Endothelial cell of umbilical vein (primary cell): ENCODE measurements around the gene GALNT14. TPM values are rescaled to one million over a fixed set of nuclear protein-coding genes. Genes with fewer than 3 reads are reported as not detected.

ENCODE experiments used
- BruUV-seq: library from RNA; stranded (reverse); fragments of 400-500 nt; replicated peaks from 2 replicates; lab custom pipeline; 2021; lab: Mats Ljungman, UMichigan
- CTCF ChIA-PET: fragments of 300-600, 350-600 bp; sonication (Branson Sonifier 250); formaldehyde crosslinking; loops from one replicate; lab custom pipeline; 2021; ENCODE audit warnings: antibody characterized with exemption, inconsistent platforms; lab: Charles Lee
- POLR2A ChIA-PET: fragments of 300-600, 350-600 bp; sonication (Branson Sonifier 250); formaldehyde crosslinking; loops from one replicate; lab custom pipeline; 2021; ENCODE audit warnings: antibody characterized with exemption, inconsistent platforms; lab: Charles Lee
- DNase-seq: peaks from one replicate; pipeline ENCODE4 v3.0.0-alpha.2; 2011; ENCODE audit warnings: low read depth, low spot score
- FAIRE-seq: peaks from 2 replicates; lab custom pipeline; 2011; peaks lifted over from hg19 to GRCh38; lab: Jason Lieb, UNC
- H2AFZ ChIP-seq: 2 replicates; pipeline ENCODE4 v1.6.0; 2012; ENCODE audit warnings: low read depth, low read length, control low read depth, inconsistent platforms
- H3K27ac ChIP-seq: 2 replicates; pipeline ENCODE4 v1.5.1; 2011; ENCODE audit warnings: low read depth, mild to moderate bottlenecking, control low read depth, low read length, moderate library complexity; ENCODE audit not compliant: insufficient read depth
- H3K27me3 ChIP-seq, 2 experiments: 2 replicates each; pipeline versions ENCODE4 v1.6.0 to v1.6.1; 2011; ENCODE audit warnings: low read length in 2 of 2, mixed read lengths in 1 of 2; ENCODE audit not compliant: control insufficient read depth in 2 of 2, insufficient read depth in 2 of 2
- H3K36me3 ChIP-seq, 2 experiments: 2 replicates in 1 of 2; 3 replicates in 1 of 2; pipeline ENCODE4 v1.5.1; 2011; ENCODE audit warnings: low read length in 2 of 2, mild to moderate bottlenecking in 1 of 2, moderate library complexity in 1 of 2; ENCODE audit not compliant: control insufficient read depth in 2 of 2, insufficient read depth in 2 of 2; ENCODE audit errors: extremely low read depth in 1 of 2
- H3K4me1 ChIP-seq: 3 replicates; pipeline ENCODE4 v1.5.1; 2011; ENCODE audit warnings: mild to moderate bottlenecking, low read length; ENCODE audit not compliant: control insufficient read depth, insufficient read depth; ENCODE audit errors: extremely low read depth
- H3K4me2 ChIP-seq: 2 replicates; pipeline ENCODE4 v1.6.1; 2011; ENCODE audit warnings: low read length, control low read depth, mixed read lengths; ENCODE audit not compliant: insufficient read depth
- H3K4me3 ChIP-seq, 3 experiments: fragments of 200-600 bp in 1 of 3; sonication (generic), shearing (Covaris generic) in 1 of 3; replicated peaks in 1 of 3; 2 replicates each; pipeline ENCODE4 v1.5.1; 2011 to 2016; ENCODE audit warnings: control low read depth in 3 of 3, low read length in 3 of 3, mild to moderate bottlenecking in 2 of 3, inconsistent platforms in 1 of 3, low read depth in 1 of 3, moderate library complexity in 1 of 3; ENCODE audit not compliant: insufficient read depth in 1 of 3
- H3K79me2 ChIP-seq: 2 replicates; pipeline ENCODE4 v1.6.0; 2012; ENCODE audit warnings: low read length, inconsistent platforms; ENCODE audit not compliant: control insufficient read depth, insufficient read depth
- H3K9ac ChIP-seq: replicated peaks from 2 replicates; pipeline ENCODE3; 2011; ENCODE audit warnings: low read length, control low read depth; ENCODE audit not compliant: insufficient read depth; ENCODE audit errors: extremely low read depth
- H3K9me1 ChIP-seq: replicated peaks from 3 replicates; pipeline ENCODE4 v1.6.0; 2011; ENCODE audit warnings: mild to moderate bottlenecking, low read length; ENCODE audit not compliant: control insufficient read depth, insufficient read depth; ENCODE audit errors: extremely low read depth
- H3K9me3 ChIP-seq: replicated peaks from 2 replicates; pipeline ENCODE4 v1.5.1; 2012; ENCODE audit warnings: low read length, inconsistent platforms; ENCODE audit not compliant: control insufficient read depth, insufficient read depth
- H4K20me1 ChIP-seq: replicated peaks from 2 replicates; pipeline ENCODE3; 2011; ENCODE audit warnings: mild to moderate bottlenecking, low read length; ENCODE audit not compliant: control insufficient read depth, insufficient read depth; ENCODE audit errors: extremely low read depth
- GATA2 ChIP-seq: IDR thresholded peaks from 2 replicates; pipeline ENCODE4 v1.7.0; 2011; ENCODE audit warnings: low read depth, mild to moderate bottlenecking, moderate library complexity, mixed read lengths, low read length; ENCODE audit not compliant: insufficient read length, insufficient read depth
- JUN ChIP-seq: IDR thresholded peaks from 2 replicates; pipeline ENCODE4 v1.6.1; 2011; ENCODE audit warnings: borderline replicate concordance, low read depth; ENCODE audit not compliant: insufficient read length, insufficient read depth
- MYC ChIP-seq: IDR thresholded peaks from one replicate; pipeline ENCODE4 v1.6.1; 2011; ENCODE audit warnings: mild to moderate bottlenecking, low read depth, low read length
- dilution Hi-C: fragments of 300-500 bp; cut with MboI; formaldehyde crosslinking; loops from one replicate; pipeline ENCODE4 v1.15.0; 2019; ENCODE audit warnings: low sequenced_read_pairs; ENCODE audit not compliant: extremely low pct_ligation_motif_present
- intact Hi-C: fragments of 100-400 bp; cut with micrococcal nuclease; formaldehyde crosslinking; loops from one replicate; pipeline ENCODE4 v1.10.0; 2022
- polyA plus RNA-seq, 4 experiments: library from polyadenylated mRNA; depleted of rRNA in 3 of 4; stranded (reverse) in 3 of 4; unstranded in 1 of 4; fragments of >200 nt; gene quantifications; 2 replicates each; pipeline versions ENCODE4 v1.2.1 to v1.2.3, GENCODE V29; 2011 to 2012; ENCODE audit warnings: missing spikeins in 1 of 4
- total RNA-seq: library from RNA; stranded (reverse); gene quantifications from 2 replicates; pipeline ENCODE4 v1.2.3, GENCODE V29; 2021
- TF ChIP-seq, protein P1 (sequence below): IDR thresholded peaks from 2 replicates; pipeline ENCODE4 v1.6.1; 2011; ENCODE audit not compliant: insufficient read depth, insufficient read length
- TF ChIP-seq, protein P2 (sequence below), 2 donors: IDR thresholded peaks; 1 replicate in 1 of 2; 2 replicates in 1 of 2; pipeline ENCODE4 v1.5.1; 2011; ENCODE audit warnings: low read length in 2 of 2, mild to moderate bottlenecking in 2 of 2, moderate library complexity in 2 of 2, control low read depth in 1 of 2, inconsistent platforms in 1 of 2, low read depth in 1 of 2; ENCODE audit not compliant: insufficient read depth in 1 of 2; ENCODE audit errors: extremely low read depth in 1 of 2

The GALNT14 gene
- total and polyA plus RNA-seq, 2 donors (not counting 3 experiments of a cell fraction or from before 2014, with no cell fraction given), result 0.04 to 0.40 TPM

DNA sequence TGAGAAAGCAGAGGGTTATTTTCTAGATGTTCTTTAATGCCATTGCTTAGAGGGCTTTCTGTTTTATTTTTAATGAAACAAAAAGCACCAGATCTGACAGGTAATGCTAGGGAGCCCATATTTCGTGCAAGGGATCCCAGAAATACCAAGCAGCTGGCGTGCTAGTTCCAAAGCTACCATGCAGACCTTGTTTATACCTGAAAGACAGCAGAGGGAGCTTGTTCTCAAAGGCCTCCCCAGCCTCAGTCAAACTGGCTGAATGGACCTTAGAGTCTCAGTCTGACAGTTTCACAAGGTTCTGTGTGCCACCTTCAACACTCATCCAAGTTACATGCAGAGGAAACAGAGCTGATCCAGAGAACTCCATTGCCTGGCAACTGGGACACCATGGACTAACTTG is 48.6 kb downstream of the GALNT14 start:
- H3K9me1 ChIP-seq, result no peaks in the 10 kb centered on the region
- H3K79me2 ChIP-seq, result no peaks in the 10 kb centered on the region
- no peaks in the 10 kb centered on the region for H4K20me1 ChIP-seq
- TF ChIP-seq GATA2 (no peak), MYC (no peak), JUN (no peak)
- TF ChIP-seq, protein P1, sequence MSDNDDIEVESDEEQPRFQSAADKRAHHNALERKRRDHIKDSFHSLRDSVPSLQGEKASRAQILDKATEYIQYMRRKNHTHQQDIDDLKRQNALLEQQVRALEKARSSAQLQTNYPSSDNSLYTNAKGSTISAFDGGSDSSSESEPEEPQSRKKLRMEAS, result no peak
- TF ChIP-seq, protein P2, sequence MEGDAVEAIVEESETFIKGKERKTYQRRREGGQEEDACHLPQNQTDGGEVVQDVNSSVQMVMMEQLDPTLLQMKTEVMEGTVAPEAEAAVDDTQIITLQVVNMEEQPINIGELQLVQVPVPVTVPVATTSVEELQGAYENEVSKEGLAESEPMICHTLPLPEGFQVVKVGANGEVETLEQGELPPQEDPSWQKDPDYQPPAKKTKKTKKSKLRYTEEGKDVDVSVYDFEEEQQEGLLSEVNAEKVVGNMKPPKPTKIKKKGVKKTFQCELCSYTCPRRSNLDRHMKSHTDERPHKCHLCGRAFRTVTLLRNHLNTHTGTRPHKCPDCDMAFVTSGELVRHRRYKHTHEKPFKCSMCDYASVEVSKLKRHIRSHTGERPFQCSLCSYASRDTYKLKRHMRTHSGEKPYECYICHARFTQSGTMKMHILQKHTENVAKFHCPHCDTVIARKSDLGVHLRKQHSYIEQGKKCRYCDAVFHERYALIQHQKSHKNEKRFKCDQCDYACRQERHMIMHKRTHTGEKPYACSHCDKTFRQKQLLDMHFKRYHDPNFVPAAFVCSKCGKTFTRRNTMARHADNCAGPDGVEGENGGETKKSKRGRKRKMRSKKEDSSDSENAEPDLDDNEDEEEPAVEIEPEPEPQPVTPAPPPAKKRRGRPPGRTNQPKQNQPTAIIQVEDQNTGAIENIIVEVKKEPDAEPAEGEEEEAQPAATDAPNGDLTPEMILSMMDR (IDR thresholded peaks at IDR 0.05; ENCODE audit: extremely low read depth in 1 of 2, insufficient read depth in 1 of 2, low read depth in 1 of 2, low read length in 2 of 2), result no peak
- dilution Hi-C loops, result no loop called here
- H2AFZ ChIP-seq, result no peak overlapping the region
- no peaks in the 10 kb centered on the region for H3K27me3 ChIP-seq
- intact Hi-C loops, result no loop called here
- ChIA-PET CTCF (no interaction called here), POLR2A (no interaction called here)
- H3K9ac ChIP-seq, result no peak overlapping the region
- H3K4me1 ChIP-seq, result no peaks in the 10 kb centered on the region
- H3K27ac ChIP-seq, result no peak overlapping the region
- FAIRE-seq (no peak), DNase-seq (no peak)
- H3K36me3 ChIP-seq, result no peaks in the 10 kb centered on the region
- H3K9me3 ChIP-seq, result peaks cover 2% of the 10 kb centered on the region
- no peak overlapping the region for H3K4me3 ChIP-seq
- BruUV-seq, result no TSS peak
- H3K4me2 ChIP-seq, result no peak overlapping the region
